GM12801 (cell line): ENCODE results near the gene WDR7.

Source experiments
- CTCF ChIP-seq: IDR thresholded peaks from one replicate; pipeline ENCODE4 v1.5.1; 2011; ENCODE audit warnings: control low read depth; ENCODE audit not compliant: insufficient read length; ENCODE audit errors: extremely low read depth

The WDR7 gene

GRCh38 chr18:56825878-56826277, 174.7 kb downstream of the WDR7 start:
- no peak for TF ChIP-seq CTCF

GRCh38 chr18:56831988-56832387, 180.8 kb downstream of the WDR7 start:
- no peak for TF ChIP-seq CTCF

GRCh38 chr18:56835331-56835730, 184.2 kb downstream of the WDR7 start:
- TF ChIP-seq CTCF: no peak

GRCh38 chr18:56836173-56836572, 185.0 kb downstream of the WDR7 start:
- no peak for TF ChIP-seq CTCF

GRCh38 chr18:56841836-56842235, 190.7 kb downstream of the WDR7 start:
- no peak for TF ChIP-seq CTCF

GRCh38 chr18:56843241-56843640, 192.1 kb downstream of the WDR7 start:
- TF ChIP-seq CTCF: no peak

GRCh38 chr18:56844556-56844955, 193.4 kb downstream of the WDR7 start:
- TF ChIP-seq CTCF: no peak

- no peak for TF ChIP-seq CTCF
Measured at GRCh38 chr18:56851774-56852173, 200.6 kb downstream of the WDR7 start.
